GM23338 (cell line): ENCODE measurements around the gene MYO9B.

Experiments
- CTCF ChIP-seq, 2 experiments: fragments of 200-600 bp in 1 of 2; sonication (generic) in 1 of 2; conservative IDR thresholded peaks; 2 replicates each; pipeline versions ENCODE4 v1.5.1 to v1.6.1; 2016 to 2017; ENCODE audit warnings: antibody characterized with exemption in 2 of 2, low read depth in 2 of 2, mild to moderate bottlenecking in 2 of 2, moderate library complexity in 1 of 2
- POLR2AphosphoS5 ChIP-seq: IDR thresholded peaks from 2 replicates; pipeline ENCODE4 v1.6.1; 2016; ENCODE audit warnings: antibody characterized with exemption, low read depth

DNA sequence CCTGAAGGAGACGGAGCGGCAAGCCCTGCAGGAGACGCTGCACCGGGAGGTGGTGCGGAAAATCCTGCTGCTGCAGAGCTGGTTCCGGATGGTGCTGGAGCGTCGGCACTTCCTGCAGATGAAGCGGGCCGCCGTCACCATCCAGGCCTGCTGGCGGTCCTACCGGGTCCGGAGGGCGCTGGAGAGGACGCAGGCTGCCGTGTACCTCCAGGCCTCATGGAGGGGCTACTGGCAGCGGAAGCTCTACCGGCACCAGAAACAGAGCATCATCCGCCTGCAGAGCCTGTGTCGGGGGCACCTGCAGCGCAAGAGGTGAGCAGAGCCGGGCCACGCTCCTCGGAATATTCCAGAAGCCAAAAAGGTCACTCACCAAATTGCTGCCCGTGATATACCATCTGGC lies 117.2 kb downstream of the MYO9B start:
- no peak for TF ChIP-seq CTCF (conservative IDR thresholded peaks at IDR 0.05; ENCODE audit: low read depth in 2 of 2)
- no peak for TF ChIP-seq POLR2AphosphoS5
